ENCODE data around the gene KRTAP10-11. TPM values are rescaled to one million over a fixed set of nuclear protein-coding genes. Genes with fewer than 3 reads are reported as not detected.
"Not testable (repeated sequence)": the region's sequence is repeated elsewhere in the genome, so short reads cannot be mapped to it uniquely, and the experiment has no call there.

Gene KRTAP10-11
- total RNA-seq, 2 experiments from 2014 or later: not detected

- no peaks in the 10 kb centered on the region for H3K27me3 Mint-ChIP-seq
- peaks cover 39% of the 10 kb centered on the region for H3K36me3 Mint-ChIP-seq (ENCODE audit: low read depth)
- POLR2A ChIA-PET: interaction anchor here (1.2 kb wide), 1 partner anchor 34 kb away, joined by 4 read pairs; no protein-coding TSS in a partner anchor
Measured at GRCh38 chr21:44653123-44653522, 6.9 kb downstream of the KRTAP10-11 start.

GRCh38 chr21:44653656-44654575 is 7.7 kb downstream of the KRTAP10-11 start:
- POLR2A ChIA-PET: interaction anchor here (1.2 to 2.2 kb wide), 2 partner anchors 34 to 35 kb away, joined by 4 to 9 read pairs; no protein-coding TSS in a partner anchor
- Mint-ChIP-seq H3K4me1 (peaks cover 51% of the 10 kb centered on the region), H3K4me3 (no peak overlapping the region), H3K27me3 (no peaks in the 10 kb centered on the region), H3K9me3 (peaks cover 28% of the 10 kb centered on the region), H3K36me3 (ENCODE audit: low read depth) (peaks cover 45% of the 10 kb centered on the region), H3K27ac (peak overlapping the region; percentile 63)
- DNase-seq: peak; percentile 49
- CTCF ChIA-PET: interaction anchor here (0.7 to 1.0 kb wide), 3 partner anchors 9 to 88 kb away, joined by 3 to 4 read pairs (median 4); no protein-coding TSS in a partner anchor

More at GRCh38 chr21:44653123-44653522, 6.9 kb downstream of the KRTAP10-11 start:
- no peak overlapping the region for H3K27ac Mint-ChIP-seq
- CTCF ChIA-PET: interaction anchor here (0.7 to 1.0 kb wide), 2 partner anchors 34 to 89 kb away, joined by 4 read pairs; no protein-coding TSS in a partner anchor
- H3K4me1 Mint-ChIP-seq: peaks cover 43% of the 10 kb centered on the region
- DNase-seq: no peak
- H3K9me3 Mint-ChIP-seq: peaks cover 23% of the 10 kb centered on the region
- no peak overlapping the region for H3K4me3 Mint-ChIP-seq

GRCh38 chr21:44654576-44655175 is 8.5 kb downstream of the KRTAP10-11 start, which contains the start of gene KRTAP12-4:
Gene KRTAP12-4 (minus strand): TSS chr21:44654659. CDS start chr21:44654614, 45 bp downstream.
- Mint-ChIP-seq H3K36me3 (ENCODE audit: low read depth) (peaks cover 48% of the 10 kb centered on the region), H3K4me3 (no peak within 1 kb of the TSS), H3K9me3 (peaks cover 31% of the 10 kb centered on the region), H3K4me1 (peaks cover 59% of the 10 kb centered on the region), H3K27me3 (no peaks in the 10 kb centered on the region), H3K27ac (peak within 1 kb of the TSS; percentile 63)
- no peak for DNase-seq
- CTCF ChIA-PET: interaction anchor here (0.9 to 1.6 kb wide), 2 partner anchors 10 to 139 kb away, joined by 3 to 4 read pairs; no protein-coding TSS in a partner anchor
- POLR2A ChIA-PET: interaction anchor here (2.2 kb wide), 1 partner anchor 36 kb away, joined by 9 read pairs; no protein-coding TSS in a partner anchor

GRCh38 chr21:44656868-44657267 is 10.7 kb downstream of the KRTAP10-11 start:
- DNase-seq: no peak
- peak overlapping the region; percentile 40 for H3K4me3 Mint-ChIP-seq
- CTCF ChIA-PET: interaction anchor here (1.2 to 2.2 kb wide), 2 partner anchors 38 to 136 kb away, joined by 3 to 6 read pairs; no protein-coding TSS in a partner anchor
- POLR2A ChIA-PET: interaction anchor here (0.9 to 2.5 kb wide), 7 partner anchors 11 to 574 kb away, joined by 3 to 18 read pairs (median 4); partner anchors contain the start of gene KRTAP10-11
- peaks cover 56% of the 10 kb centered on the region for H3K36me3 Mint-ChIP-seq (ENCODE audit: low read depth)
- H3K27ac Mint-ChIP-seq: peak overlapping the region; percentile 93
- H3K9me3 Mint-ChIP-seq: peaks cover 31% of the 10 kb centered on the region
- peaks cover 64% of the 10 kb centered on the region for H3K4me1 Mint-ChIP-seq
- peaks cover 3% of the 10 kb centered on the region for H3K27me3 Mint-ChIP-seq

- H3K4me3 Mint-ChIP-seq: peak within 1 kb of the TSS; percentile 40
- H3K4me1 Mint-ChIP-seq: peaks cover 64% of the 10 kb centered on the region
- peak; percentile 67 for DNase-seq
- H3K27ac Mint-ChIP-seq: peak within 1 kb of the TSS; percentile 93
- peaks cover 8% of the 10 kb centered on the region for H3K27me3 Mint-ChIP-seq
- H3K9me3 Mint-ChIP-seq: peaks cover 31% of the 10 kb centered on the region
- peaks cover 56% of the 10 kb centered on the region for H3K36me3 Mint-ChIP-seq (ENCODE audit: low read depth)
- POLR2A ChIA-PET: interaction anchor here (0.7 to 2.5 kb wide), 12 partner anchors 11 to 575 kb away, joined by 3 to 18 read pairs (median 4); partner anchors contain the start of gene KRTAP10-11
- CTCF ChIA-PET: interaction anchor here (1.2 to 2.2 kb wide), 2 partner anchors 39 to 135 kb away, joined by 3 to 6 read pairs; no protein-coding TSS in a partner anchor
Measured at GRCh38 chr21:44657635-44658540, 11.7 kb downstream of the KRTAP10-11 start, which contains the start of gene KRTAP12-3. Gene KRTAP12-3 (plus strand): TSS chr21:44657932. CDS start chr21:44657980, 48 bp downstream.

GRCh38 chr21:44658541-44658910 is 12.3 kb downstream of the KRTAP10-11 start:
- Mint-ChIP-seq H3K9me3 (peaks cover 32% of the 10 kb centered on the region), H3K36me3 (ENCODE audit: low read depth) (peaks cover 53% of the 10 kb centered on the region), H3K27me3 (peaks cover 10% of the 10 kb centered on the region), H3K4me1 (peaks cover 62% of the 10 kb centered on the region), H3K27ac (peak overlapping the region; percentile 93), H3K4me3 (no peak overlapping the region)
- ChIA-PET CTCF (interaction anchor here (2.2 kb wide), 1 partner anchor 40 kb away, joined by 6 read pairs; no protein-coding TSS in a partner anchor), POLR2A (interaction anchor here (1.5 to 2.5 kb wide), 3 partner anchors 40 to 111 kb away, joined by 3 to 18 read pairs (median 6); no protein-coding TSS in a partner anchor)
- no peak for DNase-seq

- Mint-ChIP-seq H3K27ac (peak overlapping the region; percentile 93), H3K27me3 (peaks cover 10% of the 10 kb centered on the region), H3K4me3 (no peak overlapping the region), H3K36me3 (ENCODE audit: low read depth) (peaks cover 47% of the 10 kb centered on the region), H3K4me1 (peaks cover 57% of the 10 kb centered on the region), H3K9me3 (peaks cover 33% of the 10 kb centered on the region)
- POLR2A ChIA-PET: interaction anchor here (2.5 kb wide), 1 partner anchor 40 kb away, joined by 18 read pairs; no protein-coding TSS in a partner anchor
- DNase-seq: peak; percentile 37
- CTCF ChIA-PET: interaction anchor here (2.2 kb wide), 1 partner anchor 40 kb away, joined by 6 read pairs; no protein-coding TSS in a partner anchor
Measured at GRCh38 chr21:44658913-44659595, 12.8 kb downstream of the KRTAP10-11 start.

GRCh38 chr21:44661567-44661966 is 15.4 kb downstream of the KRTAP10-11 start:
- CTCF ChIA-PET, POLR2A ChIA-PET, H3K27ac Mint-ChIP-seq, DNase-seq, H3K4me3 Mint-ChIP-seq: not testable (repeated sequence)
- Mint-ChIP-seq H3K27me3 (peaks cover 25% of the 10 kb centered on the region), H3K36me3 (ENCODE audit: low read depth) (peaks cover 34% of the 10 kb centered on the region), H3K4me1 (peaks cover 36% of the 10 kb centered on the region), H3K9me3 (peaks cover 22% of the 10 kb centered on the region)

- peaks cover 16% of the 10 kb centered on the region for H3K36me3 Mint-ChIP-seq (ENCODE audit: low read depth)
- peaks cover 41% of the 10 kb centered on the region for H3K27me3 Mint-ChIP-seq
- no peak for DNase-seq
- ChIA-PET POLR2A (no interaction called here), CTCF (no interaction called here)
- H3K27ac Mint-ChIP-seq: no peak overlapping the region
- H3K4me1 Mint-ChIP-seq: peaks cover 4% of the 10 kb centered on the region
- no peak overlapping the region for H3K4me3 Mint-ChIP-seq
- peaks cover 19% of the 10 kb centered on the region for H3K9me3 Mint-ChIP-seq
Measured at GRCh38 chr21:44664691-44665090, 18.5 kb downstream of the KRTAP10-11 start.

- Mint-ChIP-seq H3K27me3 (peaks cover 46% of the 10 kb centered on the region), H3K4me1 (no peaks in the 10 kb centered on the region), H3K4me3 (no peak within 1 kb of the TSS), H3K36me3 (ENCODE audit: low read depth) (peaks cover 11% of the 10 kb centered on the region), H3K9me3 (peaks cover 23% of the 10 kb centered on the region), H3K27ac (no peak within 1 kb of the TSS)
- CTCF ChIA-PET: no interaction called here
- POLR2A ChIA-PET: no interaction called here
- DNase-seq: no peak
Measured at GRCh38 chr21:44666401-44667320, 20.4 kb downstream of the KRTAP10-11 start, which contains the start of gene KRTAP12-2. Gene KRTAP12-2 (minus strand): TSS chr21:44666927. CDS start chr21:44666886, 41 bp downstream.
